Kidney glomerular epithelial cell (primary cell): Measurements from ENCODE around the gene NCLN.
"Not testable (repeated sequence)": the region's sequence is repeated elsewhere in the genome, so short reads cannot be mapped to it uniquely, and the experiment has no call there.

Experiments used
- DNase-seq: peaks from one replicate; lab custom pipeline; 2025; lab: John Stamatoyannopoulos, UW

Gene NCLN

GRCh38 chr19:3225169-3225485 is 39.4 kb downstream of the NCLN start:
- DNase-seq: no peak

GRCh38 chr19:3225677-3226093 is 40.0 kb downstream of the NCLN start:
- no peak for DNase-seq

- no peak for DNase-seq
Observed at GRCh38 chr19:3227054-3227626, 41.4 kb downstream of the NCLN start.

GRCh38 chr19:3229346-3229743 is 43.6 kb downstream of the NCLN start:
- DNase-seq: no peak

GRCh38 chr19:3229888-3230496 is 44.3 kb downstream of the NCLN start:
- DNase-seq: no peak

- DNase-seq: no peak
Observed at GRCh38 chr19:3231288-3231687, 45.6 kb downstream of the NCLN start.

GRCh38 chr19:3233116-3233515 is 47.4 kb downstream of the NCLN start:
- no peak for DNase-seq

GRCh38 chr19:3233831-3234230 is 48.1 kb downstream of the NCLN start:
- no peak for DNase-seq

GRCh38 chr19:3234800-3235199 is 49.1 kb downstream of the NCLN start:
- no peak for DNase-seq

- not testable (repeated sequence) for DNase-seq
Observed at GRCh38 chr19:3235604-3236003, 49.9 kb downstream of the NCLN start.

GRCh38 chr19:3236272-3236671 is 50.5 kb downstream of the NCLN start:
- DNase-seq: no peak

GRCh38 chr19:3238066-3238561 is 52.4 kb downstream of the NCLN start:
- DNase-seq: no peak

- DNase-seq: no peak
Observed at GRCh38 chr19:3239367-3239766, 53.6 kb downstream of the NCLN start.

- peak; percentile 27 for DNase-seq
Observed at GRCh38 chr19:3243819-3244700, 58.3 kb downstream of the NCLN start.

GRCh38 chr19:3245050-3245449 is 59.3 kb downstream of the NCLN start:
- no peak for DNase-seq

GRCh38 chr19:3248728-3249326 is 63.1 kb downstream of the NCLN start:
- no peak for DNase-seq

GRCh38 chr19:3249408-3249807 is 63.7 kb downstream of the NCLN start:
- no peak for DNase-seq

GRCh38 chr19:3250675-3251074 is 64.9 kb downstream of the NCLN start:
- DNase-seq: no peak

GRCh38 chr19:3251229-3251628 is 65.5 kb downstream of the NCLN start:
- no peak for DNase-seq

GRCh38 chr19:3252650-3253049 is 66.9 kb downstream of the NCLN start:
- no peak for DNase-seq

GRCh38 chr19:3253270-3253669 is 67.5 kb downstream of the NCLN start:
- DNase-seq: no peak

- no peak for DNase-seq
Observed at GRCh38 chr19:3254520-3254919, 68.8 kb downstream of the NCLN start.

GRCh38 chr19:3257071-3257470 is 71.3 kb downstream of the NCLN start:
- no peak for DNase-seq
